HG03342 (cell line): ENCODE measurements around the gene PHTF2.
A peak's percentile ranks its signal among the peaks of the same experiment; 100 is the strongest.
"Not testable (repeated sequence)": the region's sequence is repeated elsewhere in the genome, so short reads cannot be mapped to it uniquely, and the experiment has no call there.

ENCODE experiments used
- ATAC-seq: cut with Tn5 transposase; IDR thresholded peaks from one replicate; pipeline ENCODE4 v1.9.1; 2021; ENCODE audit warnings: mild to moderate bottlenecking, moderate library complexity; ENCODE audit not compliant: unreplicated experiment

Gene PHTF2

GRCh38 chr7:77798394-77799077 lies at the start of gene PHTF2, which contains the start of gene TMEM60:
TSS of gene PHTF2 (plus strand) at chr7:77798773.
TSS of gene TMEM60 (minus strand) at chr7:77798434. CDS start at chr7:77794373, 4,061 bp downstream.
- ATAC-seq = peak; percentile 90

- no peak for ATAC-seq
Measured at GRCh38 chr7:77752016-77752415, 46.6 kb upstream of the PHTF2 start.

- ATAC-seq = no peak
Measured at GRCh38 chr7:77753173-77753572, 45.4 kb upstream of the PHTF2 start.

GRCh38 chr7:77757589-77757988 lies 41.0 kb upstream of the PHTF2 start:
- ATAC-seq = peak; percentile 91

GRCh38 chr7:77759294-77759889 lies 39.2 kb upstream of the PHTF2 start:
- no peak for ATAC-seq

- no peak for ATAC-seq
Measured at GRCh38 chr7:77760809-77761453, 37.6 kb upstream of the PHTF2 start.

GRCh38 chr7:77765481-77765880 lies 33.1 kb upstream of the PHTF2 start:
- no peak for ATAC-seq

- ATAC-seq = no peak
Measured at GRCh38 chr7:77765906-77766800, 32.4 kb upstream of the PHTF2 start.

GRCh38 chr7:77766801-77767605 lies 31.6 kb upstream of the PHTF2 start:
- no peak for ATAC-seq

GRCh38 chr7:77770316-77770715 lies 28.3 kb upstream of the PHTF2 start:
- ATAC-seq = no peak

GRCh38 chr7:77771901-77772300 lies 26.7 kb upstream of the PHTF2 start:
- ATAC-seq = no peak

GRCh38 chr7:77778535-77778934 lies 20.0 kb upstream of the PHTF2 start:
- no peak for ATAC-seq

GRCh38 chr7:77782383-77782782 lies 16.2 kb upstream of the PHTF2 start:
- ATAC-seq = no peak

- no peak for ATAC-seq
Measured at GRCh38 chr7:77783111-77783510, 15.5 kb upstream of the PHTF2 start.

- no peak for ATAC-seq
Measured at GRCh38 chr7:77783545-77783944, 15.0 kb upstream of the PHTF2 start.

GRCh38 chr7:77784426-77784825 lies 14.1 kb upstream of the PHTF2 start:
- ATAC-seq = not testable (repeated sequence)

- ATAC-seq = no peak
Measured at GRCh38 chr7:77786018-77786417, 12.6 kb upstream of the PHTF2 start.

GRCh38 chr7:77786741-77787140 lies 11.8 kb upstream of the PHTF2 start:
- no peak for ATAC-seq

- ATAC-seq = no peak
Measured at GRCh38 chr7:77788327-77788902, 10.2 kb upstream of the PHTF2 start.

GRCh38 chr7:77791336-77791735 lies 7.2 kb upstream of the PHTF2 start:
- no peak for ATAC-seq
